GM18505 (cell line): ENCODE data around the gene ALG2.
A peak's percentile ranks its signal among the peaks of the same experiment; 100 is the strongest.

Experiments used
- ATAC-seq: cut with Tn5 transposase; IDR thresholded peaks from one replicate; pipeline ENCODE4 v1.9.1; 2021; ENCODE audit not compliant: unreplicated experiment
- POLR2A ChIP-seq: IDR thresholded peaks from 4 replicates; pipeline ENCODE4 v1.6.1; 2011; ENCODE audit warnings: borderline replicate concordance; ENCODE audit not compliant: insufficient read depth, insufficient read length; ENCODE audit errors: extremely low read depth

ALG2 gene

GRCh38 chr9:99221621-99222415 is at the start of gene ALG2, which contains the start of gene SEC61B:
ALG2 (minus strand) TSS chr9:99221942; CDS start chr9:99221894, 48 bp downstream.
SEC61B (plus strand) TSS chr9:99222282; CDS start chr9:99222364, 82 bp downstream.
- ATAC-seq = peak; percentile 93
- peak; percentile 97 for TF ChIP-seq POLR2A

GRCh38 chr9:99270491-99270890 is 48.7 kb upstream of the ALG2 start:
- ATAC-seq = no peak
- no peak for TF ChIP-seq POLR2A

GRCh38 chr9:99269416-99269815 is 47.7 kb upstream of the ALG2 start:
- no peak for TF ChIP-seq POLR2A
- ATAC-seq = no peak

GRCh38 chr9:99266255-99267023 is 44.7 kb upstream of the ALG2 start:
- peak; percentile 50 for ATAC-seq

GRCh38 chr9:99265691-99266090 is 43.9 kb upstream of the ALG2 start:
- TF ChIP-seq POLR2A = no peak
- ATAC-seq = no peak

More at GRCh38 chr9:99266255-99267023, 44.7 kb upstream of the ALG2 start:
- no peak for TF ChIP-seq POLR2A

GRCh38 chr9:99264070-99264680 is 42.4 kb upstream of the ALG2 start:
- no peak for TF ChIP-seq POLR2A
- no peak for ATAC-seq

- ATAC-seq = peak; percentile 40
- no peak for TF ChIP-seq POLR2A
Observed at GRCh38 chr9:99262949-99263418, 41.2 kb upstream of the ALG2 start.

GRCh38 chr9:99261923-99262322 is 40.2 kb upstream of the ALG2 start:
- TF ChIP-seq POLR2A = no peak
- ATAC-seq = no peak

GRCh38 chr9:99259231-99259918 is 37.6 kb upstream of the ALG2 start:
- peak; percentile 63 for TF ChIP-seq POLR2A
- peak; percentile 59 for ATAC-seq

- TF ChIP-seq POLR2A = no peak
- no peak for ATAC-seq
Observed at GRCh38 chr9:99257723-99258389, 36.1 kb upstream of the ALG2 start.

- no peak for ATAC-seq
- TF ChIP-seq POLR2A = no peak
Observed at GRCh38 chr9:99255651-99256050, 33.9 kb upstream of the ALG2 start.

GRCh38 chr9:99253772-99254431 is 32.2 kb upstream of the ALG2 start:
- no peak for TF ChIP-seq POLR2A
- ATAC-seq = peak; percentile 85
